GM12878 (cell line): ENCODE results near the gene TMUB1. TPM values are rescaled to one million over a fixed set of nuclear protein-coding genes. Genes with fewer than 3 reads are reported as not detected.

Experiments used
- ATAC-seq: fragments of 200-7000 bp; cut with Tn5 transposase; 3 replicates; pipeline ENCODE4 v1.9.1; 2020; ENCODE audit warnings: mild to moderate bottlenecking, moderate library complexity
- BruUV-seq: library from RNA; stranded (reverse); fragments of 400-500 nt; replicated peaks from 2 replicates; lab custom pipeline; 2021; lab: Mats Ljungman, UMichigan
- CTCF ChIA-PET: fragments of 300-600 bp; sonication (Branson Sonifier 250); formaldehyde crosslinking; extraction: SDS; loops from one replicate; lab custom pipeline; 2021; ENCODE audit warnings: inconsistent platforms; lab: Yijun Ruan, JAX
- POLR2A ChIA-PET: fragments of 350-600 bp; formaldehyde crosslinking; extraction: SDS; loops from one replicate; lab custom pipeline; 2021; ENCODE audit warnings: inconsistent platforms; lab: Charles Lee
- RAD21 ChIA-PET: fragments of 300-600 bp; sonication (Branson Sonifier 250); formaldehyde crosslinking; loops from one replicate; lab custom pipeline; 2023; ENCODE audit warnings: antibody characterized with exemption; ENCODE audit not compliant: unreplicated experiment; lab: Charles Lee
- SMC1A ChIA-PET: fragments of 300-600 bp; sonication (Branson Sonifier 250); formaldehyde crosslinking; loops from one replicate; lab custom pipeline; 2023; ENCODE audit not compliant: unreplicated experiment, uncharacterized antibody; lab: Charles Lee
- DNase-seq: peaks from one replicate; pipeline ENCODE4 v3.0.0-alpha.2; 2011; ENCODE audit warnings: low read depth, low spot score
- FAIRE-seq: peaks from 3 replicates; lab custom pipeline; 2011; peaks lifted over from hg19 to GRCh38; lab: Jason Lieb, UNC
- H2AFZ ChIP-seq: 2 replicates; pipeline ENCODE4 v1.6.0; 2011; ENCODE audit warnings: low read depth, low read length, control low read depth; ENCODE audit not compliant: control insufficient read depth
- H3K27ac ChIP-seq: 2 replicates; pipeline ENCODE4 v1.5.1; 2011; ENCODE audit warnings: control low read depth; ENCODE audit not compliant: control insufficient read depth, insufficient read depth
- H3K27me3 ChIP-seq, 2 experiments: replicated peaks in 1 of 2; 2 replicates each; pipeline versions ENCODE4 v1.6.0 to v1.6.1; 2011; ENCODE audit warnings: low read length in 1 of 2; ENCODE audit not compliant: control insufficient read depth in 2 of 2, insufficient read depth in 2 of 2
- H3K36me3 ChIP-seq, 2 experiments: 2 replicates each; pipeline ENCODE4 v1.5.1; 2011; ENCODE audit warnings: low read length in 1 of 2; ENCODE audit not compliant: control insufficient read depth in 2 of 2, insufficient read depth in 2 of 2
- H3K4me1 ChIP-seq: 2 replicates; pipeline ENCODE4 v1.6.1; 2011; ENCODE audit warnings: mild to moderate bottlenecking, low read length, moderate library complexity, mixed read lengths; ENCODE audit not compliant: control insufficient read depth, insufficient read depth
- H3K4me2 ChIP-seq: 2 replicates; pipeline ENCODE4 v1.6.0; 2011; ENCODE audit warnings: control low read depth; ENCODE audit not compliant: control insufficient read depth, insufficient read depth
- H3K4me3 ChIP-seq: fragments of 200-600 bp; sonication (generic); 2 replicates; pipeline ENCODE4 v1.5.1; 2016
- H3K79me2 ChIP-seq: 2 replicates; pipeline ENCODE4 v1.6.0; 2011; ENCODE audit warnings: low read length; ENCODE audit not compliant: control insufficient read depth, insufficient read depth
- H3K9ac ChIP-seq: 2 replicates; pipeline ENCODE4 v1.8.0; 2011; ENCODE audit warnings: low read length, control low read depth, mixed read lengths; ENCODE audit not compliant: control insufficient read depth, insufficient read depth
- H3K9me3 ChIP-seq: replicated peaks from 3 replicates; pipeline ENCODE4 v1.5.1; 2011; ENCODE audit warnings: mild to moderate bottlenecking, low read length; ENCODE audit not compliant: control insufficient read depth, insufficient read depth
- H4K20me1 ChIP-seq: 2 replicates; pipeline ENCODE4 v1.6.0; 2011; ENCODE audit not compliant: control insufficient read depth, insufficient read depth
- BHLHE40 ChIP-seq, 2 experiments: fragments of 450-650 bp in 1 of 2; IDR thresholded peaks; 2 replicates each; pipeline ENCODE4 v1.6.1; 2011 to 2017; ENCODE audit warnings: low read depth in 2 of 2, borderline replicate concordance in 1 of 2, improper control_type of control experiment in 1 of 2, low read length in 1 of 2, mild to moderate bottlenecking in 1 of 2
- CTCF ChIP-seq, 3 experiments: IDR thresholded peaks in 2 of 3; conservative IDR thresholded peaks in 1 of 3; 2 replicates each; pipeline ENCODE4 v1.5.1; 2011; ENCODE audit warnings: low read depth in 3 of 3, low read length in 3 of 3, mild to moderate bottlenecking in 3 of 3, control low read depth in 2 of 3, moderate library complexity in 2 of 3, inconsistent platforms in 1 of 3, mixed read lengths in 1 of 3; ENCODE audit not compliant: control insufficient read depth in 2 of 3, insufficient read depth in 1 of 3; ENCODE audit errors: extremely low read depth in 1 of 3
- MLLT1 ChIP-seq: fragments of 450-650 bp; IDR thresholded peaks from 2 replicates; pipeline ENCODE4 v1.6.1; 2016; ENCODE audit warnings: mild to moderate bottlenecking
- PAX5 ChIP-seq: IDR thresholded peaks from 2 replicates; pipeline ENCODE4 v1.6.1; 2011; ENCODE audit warnings: low read depth, low read length, borderline replicate concordance
- POLR2A ChIP-seq: IDR thresholded peaks from 2 replicates; pipeline ENCODE4 v1.6.1; 2011; ENCODE audit warnings: low read depth, mild to moderate bottlenecking, low read length
- POLR2AphosphoS2 ChIP-seq: IDR thresholded peaks from 2 replicates; pipeline ENCODE4 v1.6.1; 2011; ENCODE audit warnings: low read depth, mild to moderate bottlenecking, low read length, improper control_type of control experiment, moderate library complexity
- POLR2AphosphoS5 ChIP-seq: IDR thresholded peaks from 2 replicates; pipeline ENCODE4 v1.6.1; 2011; ENCODE audit warnings: mild to moderate bottlenecking, low read length, inconsistent platforms
- SPI1 ChIP-seq: IDR thresholded peaks from 2 replicates; pipeline ENCODE4 v1.6.1; 2011; ENCODE audit warnings: low read depth, mild to moderate bottlenecking, low read length, moderate library complexity, borderline replicate concordance; ENCODE audit not compliant: insufficient read depth
- SREBF2 ChIP-seq: IDR thresholded peaks from 2 replicates; pipeline ENCODE4 v1.6.1; 2012; ENCODE audit warnings: mild to moderate bottlenecking, low read length
- YY1 ChIP-seq: IDR thresholded peaks from 2 replicates; pipeline ENCODE4 v1.6.1; 2011; ENCODE audit warnings: low read depth, mild to moderate bottlenecking, low read length
- ZBTB33 ChIP-seq: fragments of 450-650 bp; IDR thresholded peaks from 2 replicates; pipeline ENCODE4 v1.6.1; 2017; ENCODE audit warnings: mild to moderate bottlenecking
- WGBS: methylation state at CpG from one replicate; pipeline ENCODE4 v1.1.6; 2016; ENCODE audit warnings: low lambda C conversion rate; ENCODE audit not compliant: insufficient replicate concordance, insufficient coverage; ENCODE audit errors: missing lambda C conversion rate; 5-methylcytosine and 5-hydroxymethylcytosine counted together
- in situ Hi-C: fragments of 300-500 bp; cut with MboI; formaldehyde crosslinking; loops from 9 replicates; pipeline ENCODE4 v1.14.3; 2018; ENCODE audit warnings: mixed read lengths
- intact Hi-C: fragments of 100-400 bp; cut with micrococcal nuclease; formaldehyde crosslinking; loops from one replicate; pipeline ENCODE4 v1.14.2; 2022; ENCODE audit not compliant: unreplicated experiment
- polyA plus RNA-seq, 11 experiments: library from polyadenylated mRNA; depleted of rRNA in 4 of 11; unstranded in 6 of 11; stranded (reverse) in 5 of 11; fragments of >200 nt; fragmentation: Nextera tagmentation in 4 of 11; fragmentation: Illumina TruSeq in 1 of 11; extraction: Ambion mirVana in 4 of 11; extraction: Trizol in 1 of 11; gene quantifications; 1 replicate in 1 of 11; 2 replicates in 10 of 11; pipeline versions ENCODE4 v1.2.1 to v1.2.3, GENCODE V29; 2011 to 2016; ENCODE audit warnings: inconsistent platforms in 2 of 11, missing spikeins in 2 of 11, low read depth in 1 of 11
- total RNA-seq, 4 experiments: library from RNA; depleted of rRNA in 3 of 4; stranded (reverse); fragments of >200 nt in 3 of 4; fragmentation: Illumina TruSeq in 1 of 4; extraction: Trizol in 1 of 4; gene quantifications; 2 replicates each; pipeline versions ENCODE4 v1.2.1 to v1.2.3, GENCODE V29; 2013 to 2021

The TMUB1 gene
- total and polyA plus RNA-seq, 10 of the 15 experiments (the other 5 are each of a cell fraction or from before 2014, with no cell fraction given), result 0.27 to 79.5 (median 41.3) TPM; not detected in 1

- ChIA-PET RAD21 (interaction anchor here (0.8 kb wide), 1 partner anchor 114 kb away, joined by 3 read pairs; no protein-coding TSS in a partner anchor), CTCF (interaction anchor here (0.6 kb wide), 1 partner anchor 16 kb away, joined by 4 read pairs; no protein-coding TSS in a partner anchor), SMC1A (no interaction called here)
- no peak overlapping the region for H3K27ac ChIP-seq
- ATAC-seq, result no peak
- FAIRE-seq, result no peak
- no peak overlapping the region for H3K4me3 ChIP-seq
- no peaks in the 10 kb centered on the region for H3K9me3 ChIP-seq
- in situ Hi-C loops, result no loop called here
- no peak overlapping the region for H3K4me2 ChIP-seq
- 91% methylated on average over 33 of the region's 33 CpGs for WGBS
- no TSS peak for BruUV-seq
- peaks cover 15% of the 10 kb centered on the region for H3K4me1 ChIP-seq
- H3K36me3 ChIP-seq, result peaks cover 0 to 17% of the 10 kb centered on the region in 2 experiments; a peak in 3 of 4 replicates
- H2AFZ ChIP-seq, result no peak overlapping the region
- no peak for DNase-seq
- TF ChIP-seq MLLT1 (no peak), BHLHE40 (IDR thresholded peaks at IDR 0.05; ENCODE audit: borderline replicate concordance in 1 of 2, low read depth in 2 of 2, low read length in 1 of 2) (no peak), ZBTB33 (0 out of 2 replicates have a peak, but pooled peaks have one; percentile 28), SPI1 (no peak), YY1 (no peak), PAX5 (no peak), SREBF2 (no peak), POLR2AphosphoS2 (0 out of 2 replicates have a peak, but pooled peaks have one; percentile 20), POLR2A (peak; percentile 65), POLR2AphosphoS5 (peak; percentile 38; the same call in 1 of the 2 replicates), CTCF (IDR thresholded peaks at IDR 0.05 in 2 of 3, conservative IDR thresholded peaks at IDR 0.05 in 1 of 3; ENCODE audit: control insufficient read depth in 2 of 3, extremely low read depth in 1 of 3, insufficient read depth in 1 of 3, low read depth in 3 of 3, low read length in 3 of 3) (peak in 1 of 3 experiments; percentile 35; a peak in 1 of 6 replicates)
- TF ChIP-seq, all 136 proteins: peak for 5
- intact Hi-C loops, result no loop called here
- no peaks in the 10 kb centered on the region; the same call in 1 of the 2 replicates for H4K20me1 ChIP-seq
- H3K9ac ChIP-seq, result no peak overlapping the region
- POLR2A ChIA-PET, result no interaction called here
- H3K79me2 ChIP-seq, result peaks cover 29% of the 10 kb centered on the region
- no peaks in the 10 kb centered on the region for H3K27me3 ChIP-seq
Observed at GRCh38 chr7:151076863-151077704, 6.2 kb downstream of the TMUB1 start.
